PC-9 (cell line): Measurements from ENCODE around the gene PRPF8. TPM values are rescaled to one million over a fixed set of nuclear protein-coding genes. Genes with fewer than 3 reads are reported as not detected.

Experiments used
- BruUV-seq: library from RNA; stranded (reverse); fragments of 400-500 nt; replicated peaks from 2 replicates; lab custom pipeline; 2021; lab: Mats Ljungman, UMichigan
- CTCF ChIA-PET: fragments of 300-600 bp; sonication (Branson Sonifier 250); formaldehyde crosslinking; loops from one replicate; lab custom pipeline; 2022; ENCODE audit warnings: antibody characterized with exemption; lab: Charles Lee
- POLR2A ChIA-PET: fragments of 300-600 bp; sonication (Branson Sonifier 250); formaldehyde crosslinking; loops from one replicate; lab custom pipeline; 2022; ENCODE audit warnings: antibody characterized with exemption; ENCODE audit not compliant: unreplicated experiment; lab: Charles Lee
- DNase-seq, 2 experiments: peaks; one replicate each; pipeline versions ENCODE4 v3.0.0 to v3.0.0-alpha.2; 2015 to 2022; ENCODE audit warnings: mixed read lengths in 1 of 2
- H2AFZ ChIP-seq: fragments of 200-600 bp; sonication (generic); 2 replicates; pipeline ENCODE4 v1.8.1; 2017; ENCODE audit warnings: antibody characterized with exemption
- H3F3A ChIP-seq: fragments of 200-600 bp; sonication (generic); 2 replicates; pipeline ENCODE4 v1.8.1; 2017; ENCODE audit warnings: antibody characterized with exemption, mild to moderate bottlenecking, low read depth; ENCODE audit not compliant: insufficient read depth
- H3K27ac ChIP-seq: fragments of 200-600 bp; sonication (generic); 2 replicates; pipeline ENCODE4 v1.6.1; 2016; ENCODE audit warnings: mixed run types
- H3K27me3 ChIP-seq: fragments of 200-600 bp; sonication (generic); 2 replicates; pipeline ENCODE4 v1.6.1; 2016; ENCODE audit warnings: low read depth, mixed run types; ENCODE audit not compliant: insufficient read depth
- H3K36me3 ChIP-seq: fragments of 200-600 bp; sonication (generic); 2 replicates; pipeline ENCODE4 v1.6.1; 2016; ENCODE audit warnings: low read depth, mixed run types
- H3K4me1 ChIP-seq: fragments of 200-600 bp; sonication (generic); replicated peaks from 2 replicates; pipeline ENCODE4 v1.6.1; 2016; ENCODE audit warnings: mixed run types; ENCODE audit not compliant: insufficient read depth
- H3K4me2 ChIP-seq: fragments of 200-600 bp; sonication (generic); 2 replicates; pipeline ENCODE4 v1.6.1; 2017; ENCODE audit warnings: mixed run types
- H3K4me3 ChIP-seq: fragments of 200-600 bp; sonication (generic); 2 replicates; pipeline ENCODE4 v1.6.1; 2016; ENCODE audit warnings: mixed run types
- H3K79me2 ChIP-seq: fragments of 200-600 bp; sonication (generic); 2 replicates; pipeline ENCODE4 v1.6.1; 2017; ENCODE audit warnings: low read depth, mixed run types
- H3K9me2 ChIP-seq: fragments of 200-600 bp; sonication (generic); 2 replicates; pipeline ENCODE4 v1.8.1; 2017; ENCODE audit warnings: mild to moderate bottlenecking; ENCODE audit not compliant: insufficient read depth
- H3K9me3 ChIP-seq: fragments of 200-600 bp; sonication (generic); 2 replicates; pipeline ENCODE4 v1.8.1; 2016; ENCODE audit warnings: low read depth; ENCODE audit not compliant: insufficient read depth
- H4K20me1 ChIP-seq: fragments of 200-600 bp; sonication (generic); 2 replicates; pipeline ENCODE4 v1.8.1; 2017; ENCODE audit not compliant: insufficient read depth
- CTCF ChIP-seq: fragments of 200-600 bp; sonication (generic); conservative IDR thresholded peaks from 2 replicates; pipeline ENCODE4 v1.6.1; 2017; ENCODE audit warnings: mixed run types, antibody characterized with exemption, mild to moderate bottlenecking, moderate library complexity
- EZH2 ChIP-seq: fragments of 200-600 bp; sonication (generic); IDR thresholded peaks from 2 replicates; pipeline ENCODE4 v1.8.0; 2017; ENCODE audit warnings: antibody characterized with exemption, low read depth
- intact Hi-C: fragments of 100-400 bp; cut with micrococcal nuclease; formaldehyde crosslinking; loops from one replicate; pipeline ENCODE4 v1.10.0; 2022; ENCODE audit not compliant: unreplicated experiment
- total RNA-seq: library from RNA; stranded (reverse); gene quantifications from 2 replicates; pipeline ENCODE4 v1.2.3, GENCODE V29; 2021

Gene PRPF8
- total RNA-seq, 1 experiment from 2014 or later = 496 TPM

- H3K9me2 ChIP-seq = no peaks in the 10 kb centered on the region
- TF ChIP-seq EZH2 (no peak), CTCF (no peak)
- ChIA-PET CTCF (no interaction called here), POLR2A (no interaction called here)
- H3K79me2 ChIP-seq = no peaks in the 10 kb centered on the region
- no peaks in the 10 kb centered on the region for H3K36me3 ChIP-seq
- no peak overlapping the region for H3K4me2 ChIP-seq
- no peak for DNase-seq
- H3K4me3 ChIP-seq = no peak overlapping the region
- intact Hi-C loops = no loop called here
- H2AFZ ChIP-seq = no peak overlapping the region
- H3F3A ChIP-seq = no peaks in the 10 kb centered on the region
- no peak overlapping the region for H3K27ac ChIP-seq
- H3K4me1 ChIP-seq = no peaks in the 10 kb centered on the region
- no TSS peak for BruUV-seq
- no peaks in the 10 kb centered on the region for H3K9me3 ChIP-seq
- no peaks in the 10 kb centered on the region for H3K27me3 ChIP-seq
- H4K20me1 ChIP-seq = no peaks in the 10 kb centered on the region
Measured at GRCh38 chr17:1606352-1606985, 78.2 kb downstream of the PRPF8 start.

- DNase-seq = no peak
- Histone ChIP-seq H3K9me2 (no peaks in the 10 kb centered on the region), H3K4me2 (no peak overlapping the region), H3F3A (no peaks in the 10 kb centered on the region), H3K4me1 (no peaks in the 10 kb centered on the region), H3K79me2 (no peaks in the 10 kb centered on the region), H3K9me3 (no peaks in the 10 kb centered on the region), H4K20me1 (no peaks in the 10 kb centered on the region), H3K27me3 (no peaks in the 10 kb centered on the region), H3K36me3 (no peaks in the 10 kb centered on the region), H2AFZ (no peak overlapping the region), H3K27ac (no peak overlapping the region), H3K4me3 (no peak overlapping the region)
- intact Hi-C loops = no loop called here
- TF ChIP-seq CTCF = no peak
- TF ChIP-seq EZH2 = no peak
- BruUV-seq = no TSS peak
- ChIA-PET CTCF (no interaction called here), POLR2A (no interaction called here)
Measured at GRCh38 chr17:1605681-1606351, 78.9 kb downstream of the PRPF8 start.

- H3K9me3 ChIP-seq = no peaks in the 10 kb centered on the region
- DNase-seq = no peak
- H2AFZ ChIP-seq = no peak overlapping the region
- H3K79me2 ChIP-seq = no peaks in the 10 kb centered on the region
- no peaks in the 10 kb centered on the region for H3K36me3 ChIP-seq
- TF ChIP-seq CTCF (no peak), EZH2 (no peak)
- no peaks in the 10 kb centered on the region for H3K9me2 ChIP-seq
- no peak overlapping the region for H3K4me2 ChIP-seq
- no peaks in the 10 kb centered on the region for H3K4me1 ChIP-seq
- H3K4me3 ChIP-seq = no peak overlapping the region
- ChIA-PET POLR2A (no interaction called here), CTCF (interaction anchor here (0.6 kb wide), 1 partner anchor 328 kb away, joined by 4 read pairs; no protein-coding TSS in a partner anchor)
- no peaks in the 10 kb centered on the region for H4K20me1 ChIP-seq
- no peaks in the 10 kb centered on the region for H3K27me3 ChIP-seq
- no peak overlapping the region for H3K27ac ChIP-seq
- no peaks in the 10 kb centered on the region for H3F3A ChIP-seq
- BruUV-seq = no TSS peak
- intact Hi-C loops = no loop called here
Measured at GRCh38 chr17:1604831-1605528, 79.7 kb downstream of the PRPF8 start.
